CD4-positive, alpha-beta T cell treated with Interferon gamma for 1 hour (primary cell): Measurements from ENCODE around the gene SMOC2.

Experiments
- DNase-seq: peaks from one replicate; pipeline ENCODE4 v3.0.0-alpha.2; 2020

The SMOC2 gene

GRCh38 chr6:168448243-168448855, 7.4 kb downstream of the SMOC2 start:
- DNase-seq: no peak

DNA sequence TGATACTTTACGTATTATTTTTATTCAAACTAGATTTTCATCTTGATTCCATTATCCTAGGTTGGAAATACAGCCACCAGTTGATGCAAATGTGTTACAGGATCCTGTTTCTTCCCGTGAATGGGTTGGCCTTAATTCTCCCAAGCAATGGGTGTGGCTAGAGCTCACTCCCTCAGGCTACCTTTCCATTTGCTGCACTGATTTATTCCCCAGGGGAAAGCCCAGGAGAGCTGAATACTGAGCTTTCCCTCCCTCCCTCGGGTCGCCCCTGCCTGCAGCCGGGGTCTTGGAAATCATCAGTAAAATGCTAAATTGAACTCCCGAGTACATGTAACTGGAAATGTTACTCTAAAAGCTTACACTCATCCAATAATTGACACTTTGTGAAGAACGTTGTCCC, 9.9 kb downstream of the SMOC2 start:
- DNase-seq: no peak

- no peak for DNase-seq
Measured at GRCh38 chr6:168451805-168452517, 11.0 kb downstream of the SMOC2 start.

GRCh38 chr6:168452685-168453377, 11.8 kb downstream of the SMOC2 start:
- DNase-seq: no peak

DNA sequence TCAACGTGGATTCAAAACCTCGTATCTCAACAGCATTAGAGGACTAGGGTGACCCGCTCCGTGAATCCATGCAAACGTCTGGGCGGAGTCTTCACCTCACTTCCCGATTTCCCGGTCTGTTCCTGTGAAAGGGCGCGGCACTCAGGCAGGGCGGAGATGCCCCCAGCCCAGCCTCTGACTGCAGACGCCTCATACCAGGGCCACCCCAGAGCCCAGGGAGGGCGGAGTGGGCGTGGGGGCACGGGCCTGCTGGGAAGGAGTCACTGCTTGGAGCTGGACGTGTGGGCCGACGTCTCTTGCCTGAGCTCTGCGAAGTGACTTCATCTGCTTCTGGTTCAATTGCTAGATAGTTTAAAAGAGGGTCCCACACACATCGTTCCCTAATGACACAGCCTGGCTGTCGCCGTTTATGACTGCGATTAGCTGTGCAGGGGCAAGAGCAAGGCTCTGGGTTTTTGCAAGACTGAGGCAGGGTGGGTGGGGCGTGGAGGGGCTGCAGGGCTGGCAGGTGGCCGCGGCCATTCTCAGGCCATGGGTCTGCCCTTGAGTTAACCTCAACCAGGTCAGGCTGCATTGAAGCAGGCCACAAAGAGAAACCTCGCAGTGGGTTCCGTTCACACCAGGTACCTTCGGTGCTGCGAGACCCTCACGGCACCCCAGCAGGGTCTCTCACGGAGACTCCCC, 15.0 kb downstream of the SMOC2 start:
- no peak for DNase-seq

DNA sequence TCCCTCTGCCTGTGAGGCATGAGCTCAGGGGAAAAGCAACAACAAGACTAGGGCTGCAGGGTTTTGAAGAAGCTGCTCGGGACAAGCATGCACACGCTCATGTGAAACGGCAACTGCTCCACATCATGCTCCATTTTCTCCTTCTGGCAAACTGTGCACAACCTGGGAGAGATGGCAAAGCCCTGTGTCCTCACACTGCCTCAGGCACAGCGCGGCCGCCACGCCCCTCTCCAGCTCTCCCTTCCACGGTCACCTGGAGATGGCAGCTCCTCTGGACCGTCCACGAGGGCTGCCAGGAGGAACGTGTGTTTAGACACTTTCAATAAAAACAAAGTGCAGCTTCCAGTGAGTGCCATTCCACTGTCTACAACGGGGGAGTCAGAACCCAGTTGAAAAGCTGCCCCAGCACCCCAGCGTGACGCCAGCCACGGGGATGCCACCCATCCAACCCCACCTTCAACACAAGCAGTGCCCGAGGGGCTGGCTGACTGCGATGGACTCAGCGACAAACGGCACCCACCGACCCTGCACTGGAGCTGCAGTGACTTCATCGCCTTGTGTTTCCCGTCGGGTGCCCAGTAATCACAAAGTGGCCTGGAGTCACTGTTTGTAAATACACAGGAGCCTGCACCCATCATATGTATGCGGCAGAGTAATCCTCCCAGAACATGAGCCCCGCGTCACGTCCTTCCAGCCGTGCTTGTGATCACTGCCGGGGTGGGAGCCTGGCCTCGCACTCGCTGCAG, 16.1 kb downstream of the SMOC2 start:
- DNase-seq: no peak

GRCh38 chr6:168457653-168457934, 16.6 kb downstream of the SMOC2 start:
- no peak for DNase-seq

DNA sequence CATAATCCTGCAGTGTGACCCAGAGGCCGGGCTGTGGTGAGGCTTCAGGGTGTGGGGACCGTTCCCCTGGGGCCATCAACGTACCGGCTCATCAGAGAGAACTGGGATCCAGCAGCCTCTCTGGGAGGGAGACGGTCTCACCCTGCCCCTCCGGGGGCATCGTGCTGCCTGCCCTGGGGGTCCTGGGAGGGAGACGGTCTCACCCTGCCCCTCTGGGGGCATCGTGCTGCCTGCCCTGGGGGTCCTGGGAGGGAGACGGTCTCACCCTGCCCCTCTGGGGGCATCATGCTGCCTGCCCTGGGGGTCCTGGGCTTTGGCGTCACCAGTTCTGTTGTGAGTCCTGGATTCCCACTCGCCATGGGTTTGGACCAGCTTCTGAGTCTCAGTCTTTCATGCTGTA, 17.1 kb downstream of the SMOC2 start:
- no peak for DNase-seq

DNA sequence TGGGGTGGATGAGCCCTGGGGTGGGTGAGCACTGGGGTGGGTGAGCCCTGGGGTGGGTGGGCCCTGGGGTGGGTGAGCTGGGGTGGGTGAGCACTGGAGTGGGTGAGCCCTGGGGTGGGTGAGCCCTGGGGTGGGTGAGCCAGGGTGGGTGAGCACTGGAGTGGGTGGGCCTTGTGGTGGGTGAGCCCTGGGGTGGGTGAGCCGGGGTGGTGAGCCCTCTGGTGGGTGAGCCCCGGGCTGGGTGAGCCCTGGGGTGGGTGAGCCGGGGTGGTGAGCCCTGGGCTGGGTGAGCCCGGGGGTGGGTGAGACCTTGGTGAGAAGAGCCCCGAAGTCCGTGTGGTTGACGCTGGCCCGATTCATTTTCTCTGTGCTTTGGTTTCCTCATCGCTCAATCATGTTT, 18.6 kb downstream of the SMOC2 start:
- DNase-seq: no peak

- no peak for DNase-seq
Measured at GRCh38 chr6:168462289-168462853, 21.4 kb downstream of the SMOC2 start.

- DNase-seq: no peak
Measured at GRCh38 chr6:168464546-168464945, 23.6 kb downstream of the SMOC2 start.

- no peak for DNase-seq
Measured at GRCh38 chr6:168468045-168468444, 27.1 kb downstream of the SMOC2 start.

DNA sequence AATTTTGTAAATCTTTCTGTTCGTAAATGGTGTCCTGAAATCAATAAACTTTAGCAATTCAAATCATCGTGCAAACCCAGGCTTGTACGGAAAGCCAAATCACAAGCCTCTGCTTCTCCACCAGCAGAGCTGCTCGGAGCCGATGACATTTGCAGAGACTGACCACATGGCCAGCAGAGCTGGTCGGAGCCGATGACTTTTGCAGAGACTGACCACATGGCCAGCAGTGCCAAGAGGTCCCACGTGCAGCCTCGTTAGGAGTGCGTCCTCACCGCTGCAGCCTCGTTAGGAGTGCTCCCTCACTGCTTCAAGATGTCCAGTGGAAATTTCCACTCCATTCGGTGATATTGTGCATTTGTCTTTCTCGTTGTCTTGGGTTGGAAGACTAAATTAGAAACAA, 28.5 kb downstream of the SMOC2 start:
- DNase-seq: no peak

DNA sequence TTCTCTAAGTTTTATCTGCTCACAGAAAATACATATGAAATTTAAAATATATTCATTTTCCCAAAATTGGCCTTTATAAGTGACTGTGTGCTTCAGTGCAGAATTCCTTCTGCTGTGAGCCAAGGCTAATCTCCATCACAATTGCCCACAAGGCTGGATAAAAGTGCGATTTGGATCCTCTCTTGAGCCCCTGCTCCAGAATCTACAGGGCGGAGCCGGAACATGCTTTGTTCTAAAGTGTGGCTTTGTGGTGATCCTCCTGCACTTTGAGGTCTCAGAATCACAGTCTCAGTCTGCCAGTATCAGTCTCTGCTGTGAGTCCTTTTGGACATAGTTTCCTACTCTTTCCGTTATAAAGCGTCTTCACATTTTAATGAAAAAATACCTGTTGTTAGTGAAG, 28.9 kb downstream of the SMOC2 start:
- DNase-seq: no peak

GRCh38 chr6:168472363-168472762, 31.4 kb downstream of the SMOC2 start:
- no peak for DNase-seq

GRCh38 chr6:168473197-168473596, 32.2 kb downstream of the SMOC2 start:
- DNase-seq: no peak

GRCh38 chr6:168475188-168476013, 34.4 kb downstream of the SMOC2 start:
- DNase-seq: no peak

DNA sequence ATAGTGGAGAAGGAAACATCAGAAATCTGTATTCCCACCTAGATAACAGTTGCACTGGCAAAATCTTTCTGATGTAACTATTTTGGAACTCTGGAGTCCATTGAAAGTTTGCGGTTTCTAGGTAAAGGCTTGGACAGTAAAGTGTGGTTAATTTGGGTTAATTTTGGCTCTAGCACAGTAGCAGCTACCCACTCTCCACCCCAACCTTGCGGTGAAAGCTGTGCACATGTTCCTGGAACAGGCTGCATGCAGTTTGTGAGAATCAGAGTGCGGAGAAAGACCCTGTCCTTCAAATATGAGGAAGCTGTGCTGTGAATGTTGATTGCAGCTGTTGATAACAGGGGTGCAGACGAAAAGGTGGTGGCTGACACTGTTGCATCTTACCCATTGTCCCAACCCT, 38.4 kb downstream of the SMOC2 start:
- no peak for DNase-seq

GRCh38 chr6:168480481-168480880, 39.5 kb downstream of the SMOC2 start:
- no peak for DNase-seq

- no peak for DNase-seq
Measured at GRCh38 chr6:168485818-168486217, 44.8 kb downstream of the SMOC2 start.

- DNase-seq: no peak
Measured at GRCh38 chr6:168490757-168491156, 49.8 kb downstream of the SMOC2 start.

GRCh38 chr6:168493976-168494375, 53.0 kb downstream of the SMOC2 start:
- DNase-seq: no peak
